GM21786 (cell line): ENCODE data around the gene BRIP1.

ENCODE experiments used
- ATAC-seq: cut with Tn5 transposase; IDR thresholded peaks from one replicate; pipeline ENCODE4 v1.9.1; 2021; ENCODE audit not compliant: unreplicated experiment

Gene BRIP1

GRCh38 chr17:61764846-61765245 is 98.5 kb downstream of the BRIP1 start:
- no peak for ATAC-seq

- ATAC-seq = no peak
These were observed 101.5 kb downstream of the BRIP1 start for GRCh38 chr17:61761827-61762226.

GRCh38 chr17:61759362-61759761 is 104.0 kb downstream of the BRIP1 start:
- no peak for ATAC-seq

DNA sequence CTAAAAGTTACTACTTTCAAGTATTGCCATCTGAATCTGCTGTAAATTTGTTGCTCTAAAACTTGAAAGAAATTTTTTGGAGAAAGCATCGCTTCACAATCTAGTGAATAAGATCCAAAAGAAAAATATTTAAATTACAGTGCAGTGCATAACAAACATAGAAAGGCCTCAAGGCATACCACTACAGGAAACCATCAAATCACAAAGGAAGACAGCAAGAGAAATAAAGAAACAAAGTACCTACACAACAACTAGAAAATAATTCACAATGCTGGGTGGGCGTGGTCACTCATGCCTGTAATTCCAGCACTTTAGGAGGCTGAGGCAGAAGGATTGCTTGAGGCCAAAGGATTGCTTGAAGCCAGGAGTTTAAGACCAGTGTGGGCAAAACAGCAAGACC is 104.9 kb downstream of the BRIP1 start:
- ATAC-seq = no peak

GRCh38 chr17:61757168-61757567 is 106.2 kb downstream of the BRIP1 start:
- peak; percentile 61 for ATAC-seq

GRCh38 chr17:61756561-61756960 is 106.8 kb downstream of the BRIP1 start:
- ATAC-seq = no peak

DNA sequence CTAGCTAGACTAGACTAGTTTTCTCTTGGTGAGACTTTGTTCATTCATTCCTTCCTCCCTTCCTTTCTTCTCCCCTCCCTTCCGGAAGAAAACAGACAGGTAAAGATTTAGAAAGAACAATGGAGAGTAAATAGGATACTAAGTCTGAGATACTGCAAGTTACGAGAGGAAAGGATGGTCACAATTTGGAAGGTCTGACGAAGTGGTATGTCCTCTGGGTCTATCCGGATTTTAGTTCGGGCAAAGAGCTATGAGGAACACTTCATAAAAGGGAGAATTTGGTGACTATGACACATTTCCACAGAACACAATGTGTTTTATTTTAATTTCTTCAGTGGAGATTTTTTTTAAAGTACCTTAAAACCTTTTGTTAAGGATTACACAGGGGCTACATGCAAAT is 107.7 kb downstream of the BRIP1 start:
- ATAC-seq = no peak

DNA sequence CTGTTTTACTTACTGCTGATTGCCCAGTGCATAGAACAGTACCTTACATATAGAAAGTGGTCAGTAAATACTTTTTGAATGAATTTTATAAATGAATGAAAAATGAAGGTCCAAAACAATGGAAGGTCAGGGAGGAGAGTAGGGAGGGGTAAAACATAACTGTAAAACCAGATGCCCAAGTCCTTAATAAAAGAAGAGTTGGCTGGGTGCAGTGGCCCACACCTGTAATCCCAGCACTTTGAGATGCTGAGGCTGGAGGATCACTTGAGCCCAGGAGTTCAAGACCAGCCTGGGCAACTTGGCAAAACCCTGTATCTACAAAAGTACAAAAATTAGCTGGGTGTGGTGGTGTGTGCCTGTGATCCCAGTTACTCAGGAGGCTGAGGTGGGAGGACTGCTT is 108.2 kb downstream of the BRIP1 start:
- no peak for ATAC-seq

DNA sequence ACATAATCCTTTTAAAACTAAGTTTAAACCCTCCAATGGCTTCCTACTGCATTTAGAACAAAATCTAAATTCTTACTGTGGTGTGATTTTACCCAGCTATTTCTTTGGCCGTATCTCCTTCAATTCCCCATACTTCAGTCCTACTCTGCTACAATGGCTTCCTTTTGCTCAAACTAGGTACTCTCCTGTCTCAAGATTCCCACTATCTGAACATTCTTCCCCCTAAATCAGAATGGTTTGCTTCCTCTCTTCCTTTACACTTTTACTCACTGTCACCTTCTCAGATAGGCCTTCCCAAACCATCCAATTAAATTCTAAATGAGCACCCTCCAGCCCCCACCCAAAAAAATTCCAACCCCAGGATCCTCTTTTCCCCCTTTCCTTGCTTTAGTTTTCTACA is 109.2 kb downstream of the BRIP1 start:
- no peak for ATAC-seq

DNA sequence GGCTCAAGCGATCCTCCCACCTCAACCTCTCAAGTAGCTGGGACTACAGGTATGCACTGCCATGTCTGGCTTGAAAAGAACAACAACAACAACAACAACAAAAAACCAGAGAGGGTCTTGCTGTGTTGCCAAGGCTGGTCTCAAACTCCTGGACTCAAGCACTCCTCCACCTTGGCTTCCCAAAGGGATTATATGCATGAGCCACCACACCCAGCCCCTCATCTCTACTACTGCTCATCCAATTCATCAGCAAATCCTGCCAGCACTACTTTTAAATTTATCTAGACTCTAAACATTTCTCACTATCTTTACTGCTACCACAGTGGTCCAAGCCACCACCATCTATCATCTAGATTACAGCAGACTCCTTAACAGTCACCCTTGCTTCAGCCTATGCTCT is 109.6 kb downstream of the BRIP1 start:
- ATAC-seq = no peak

GRCh38 chr17:61750656-61751055 is 112.7 kb downstream of the BRIP1 start:
- peak; percentile 97 for ATAC-seq

GRCh38 chr17:61749823-61750404 is 113.4 kb downstream of the BRIP1 start:
- ATAC-seq = no peak

DNA sequence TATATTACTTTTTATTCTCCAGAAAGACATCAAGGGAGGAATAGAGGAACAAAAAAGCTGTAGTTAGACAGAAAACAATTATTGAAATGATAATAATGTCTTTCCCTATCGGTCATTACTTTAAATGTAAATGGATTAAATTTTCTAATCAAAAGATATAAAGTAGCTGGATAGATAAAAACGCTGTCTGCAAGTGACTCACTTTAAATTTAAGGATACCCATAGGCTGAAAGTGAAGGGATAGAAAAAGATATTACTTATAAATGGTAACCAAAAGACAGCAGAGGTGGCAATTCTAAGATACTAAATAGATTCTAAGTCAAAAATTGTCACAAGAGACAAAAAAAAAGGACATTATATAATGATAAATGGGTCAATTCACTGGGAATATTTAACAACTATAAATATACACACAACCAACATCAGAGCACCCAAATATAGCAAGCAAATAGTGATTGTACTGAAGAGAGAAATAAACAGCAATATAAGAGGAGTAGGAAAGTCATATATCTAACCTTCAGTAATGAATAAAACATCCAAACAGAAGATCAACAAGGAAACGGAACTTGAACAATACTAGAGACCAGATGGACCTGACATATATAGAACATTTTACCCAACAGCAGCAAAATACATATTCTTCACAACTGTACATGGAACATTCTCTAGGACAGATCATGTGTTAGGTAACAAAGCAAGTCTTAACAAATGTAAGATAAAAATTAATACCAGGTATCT is 116.9 kb downstream of the BRIP1 start:
- ATAC-seq = no peak

- ATAC-seq = no peak
These were observed 118.5 kb downstream of the BRIP1 start for GRCh38 chr17:61744804-61745203.

GRCh38 chr17:61744252-61744651 is 119.1 kb downstream of the BRIP1 start:
- no peak for ATAC-seq

DNA sequence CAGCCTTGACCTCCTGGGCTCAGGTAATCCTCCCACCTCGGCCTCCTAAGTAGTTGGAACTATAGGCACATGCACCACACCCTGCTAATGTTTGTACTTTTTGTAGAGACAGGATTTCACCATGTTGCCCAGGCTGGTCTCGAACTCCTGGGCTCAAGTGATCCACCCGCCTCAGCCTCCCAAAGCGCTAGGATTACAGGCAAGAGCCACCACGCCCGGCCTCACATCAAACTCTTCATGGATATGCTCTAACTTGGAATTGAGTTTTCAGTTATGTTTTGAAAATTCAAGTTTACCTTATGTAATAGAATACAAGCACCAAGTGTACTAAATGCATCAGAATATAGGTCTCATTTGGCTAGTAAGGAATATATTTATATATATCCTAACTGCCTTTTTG is 119.6 kb downstream of the BRIP1 start:
- no peak for ATAC-seq

DNA sequence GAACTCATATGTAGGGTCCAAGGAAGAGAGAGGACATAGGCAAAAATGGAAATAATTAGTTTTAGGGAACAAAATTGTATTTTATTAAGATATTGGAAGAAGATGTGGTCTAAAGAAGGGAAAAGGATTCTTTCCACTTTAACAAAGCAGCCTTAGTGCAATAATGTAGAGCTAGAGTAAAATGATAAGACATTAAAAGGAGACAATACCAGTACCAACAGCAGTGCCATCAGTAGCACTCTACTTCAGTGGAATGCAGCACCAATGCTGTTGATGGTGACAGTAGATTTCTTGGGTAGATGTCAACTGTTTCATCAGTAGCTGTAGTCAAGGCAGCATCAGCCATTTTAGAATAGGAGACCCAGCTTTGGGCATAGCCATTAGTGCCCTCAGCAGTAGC is 124.3 kb downstream of the BRIP1 start:
- no peak for ATAC-seq

DNA sequence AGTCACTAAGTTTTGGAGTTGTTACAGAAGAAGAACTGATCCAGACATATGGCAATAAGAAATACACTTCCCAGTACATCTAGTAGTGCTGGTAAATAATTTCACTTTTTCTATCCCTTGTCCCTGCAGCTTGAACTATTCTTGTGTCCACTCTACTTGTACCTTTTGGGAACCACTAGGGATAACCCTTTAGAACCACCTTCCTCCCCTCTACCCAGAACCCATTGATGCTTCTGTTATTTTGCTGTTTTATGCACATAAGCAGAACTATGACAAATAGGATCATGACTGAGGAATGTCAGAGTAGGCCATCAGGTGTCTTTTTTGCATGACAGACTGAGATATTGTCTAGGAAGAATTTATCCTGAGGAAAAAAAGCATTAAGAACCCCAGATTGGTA is 125.1 kb downstream of the BRIP1 start:
- no peak for ATAC-seq

GRCh38 chr17:61737820-61738219 is 125.5 kb downstream of the BRIP1 start:
- ATAC-seq = no peak

DNA sequence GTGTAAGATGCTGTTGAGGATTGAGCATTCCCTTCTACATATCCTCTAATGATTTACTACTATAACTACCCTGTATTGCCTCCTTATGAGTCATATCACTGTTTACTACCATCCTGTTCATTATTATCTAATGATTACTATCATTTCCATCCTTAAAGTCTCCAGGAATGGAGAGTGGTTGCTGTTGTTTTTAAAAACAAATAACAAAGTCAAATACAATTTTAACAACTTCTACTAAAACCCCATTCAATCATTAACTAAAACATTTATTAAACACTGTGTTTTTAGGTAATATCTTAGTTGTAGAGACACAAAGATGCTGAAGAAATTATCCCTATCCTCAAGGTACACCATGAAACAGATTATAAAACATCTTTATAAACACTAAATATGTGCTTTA is 126.9 kb downstream of the BRIP1 start:
- no peak for ATAC-seq

- no peak for ATAC-seq
These were observed 127.5 kb downstream of the BRIP1 start for GRCh38 chr17:61735807-61736206.

DNA sequence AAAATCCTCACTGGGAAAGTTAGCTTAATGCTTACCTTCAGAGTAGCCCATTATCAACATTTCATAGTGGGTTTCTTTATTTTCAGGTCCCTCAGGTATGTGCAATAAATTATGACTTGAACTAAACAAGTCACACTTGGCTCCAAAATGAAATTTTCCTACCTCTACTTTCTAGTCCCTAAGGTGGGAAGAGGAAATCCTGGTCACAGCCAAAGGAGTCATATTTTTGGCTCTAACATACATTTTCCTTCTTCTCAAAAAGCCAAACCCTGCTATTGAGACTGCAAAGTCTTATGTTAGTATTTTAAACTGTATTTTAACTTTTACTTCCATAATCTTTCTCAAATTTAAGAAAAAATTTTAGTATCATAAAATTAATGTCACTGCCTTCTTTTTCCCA is 128.9 kb downstream of the BRIP1 start:
- ATAC-seq = no peak

GRCh38 chr17:61734012-61734411 is 129.3 kb downstream of the BRIP1 start:
- no peak for ATAC-seq
